HG02678 (cell line): ENCODE measurements around the gene ICAM4.
A peak's percentile ranks its signal among the peaks of the same experiment; 100 is the strongest.
"Not testable (repeated sequence)": the region's sequence is repeated elsewhere in the genome, so short reads cannot be mapped to it uniquely, and the experiment has no call there.

ENCODE experiments used
- ATAC-seq: cut with Tn5 transposase; IDR thresholded peaks from one replicate; pipeline ENCODE4 v1.9.1; 2021; ENCODE audit warnings: mild to moderate bottlenecking, moderate library complexity; ENCODE audit not compliant: unreplicated experiment

Gene ICAM4

GRCh38 chr19:10268071-10268470, 18.7 kb upstream of the ICAM4 start:
- no peak for ATAC-seq

- ATAC-seq: peak; percentile 41
Measured at GRCh38 chr19:10269333-10270179, 17.2 kb upstream of the ICAM4 start.

GRCh38 chr19:10270180-10270615, 16.6 kb upstream of the ICAM4 start:
- ATAC-seq: peak; percentile 35

- ATAC-seq: peak; percentile 45
Measured at GRCh38 chr19:10270616-10271394, 15.9 kb upstream of the ICAM4 start, which contains the start of gene ICAM1. ICAM1 (plus strand) TSS chr19:10271120; CDS start chr19:10271160, 40 bp downstream.

- no peak for ATAC-seq
Measured at GRCh38 chr19:10271543-10272086, 15.1 kb upstream of the ICAM4 start.

- no peak for ATAC-seq
Measured at GRCh38 chr19:10274589-10274988, 12.2 kb upstream of the ICAM4 start.

- ATAC-seq: no peak
Measured at GRCh38 chr19:10277795-10278589, 8.8 kb upstream of the ICAM4 start.

GRCh38 chr19:10278935-10279334, 7.8 kb upstream of the ICAM4 start:
- ATAC-seq: no peak

GRCh38 chr19:10279737-10280442, 6.9 kb upstream of the ICAM4 start:
- no peak for ATAC-seq

- not testable (repeated sequence) for ATAC-seq
Measured at GRCh38 chr19:10282043-10282442, 4.7 kb upstream of the ICAM4 start.

- ATAC-seq: no peak
Measured at GRCh38 chr19:10283301-10284064, 3.3 kb upstream of the ICAM4 start.

- ATAC-seq: no peak
Measured at GRCh38 chr19:10284065-10284959, 2.4 kb upstream of the ICAM4 start.

- no peak for ATAC-seq
Measured at GRCh38 chr19:10284960-10285278, 1.8 kb upstream of the ICAM4 start.

- no peak for ATAC-seq
Measured at GRCh38 chr19:10285393-10285792, 1.4 kb upstream of the ICAM4 start.

GRCh38 chr19:10288662-10289166, 2.0 kb downstream of the ICAM4 start:
- ATAC-seq: no peak

GRCh38 chr19:10289167-10289835, 2.5 kb downstream of the ICAM4 start:
- no peak for ATAC-seq

GRCh38 chr19:10289836-10290356, 3.1 kb downstream of the ICAM4 start, which contains the start of gene ICAM5:
ICAM5 (plus strand) TSS chr19:10289952; CDS start chr19:10290044, 92 bp downstream.
- no peak for ATAC-seq
